GM12892 (cell line): Measurements from ENCODE around the gene NTN3.

Experiments used
- POLR2A ChIP-seq: IDR thresholded peaks from 2 replicates; pipeline ENCODE4 v1.6.1; 2011; ENCODE audit warnings: low read depth, low read length, control low read depth
- POLR2AphosphoS5 ChIP-seq: IDR thresholded peaks from 2 replicates; pipeline ENCODE4 v1.6.1; 2011; ENCODE audit warnings: low read depth, low read length, control low read depth
- TAF1 ChIP-seq: IDR thresholded peaks from 2 replicates; pipeline ENCODE4 v1.6.1; 2011; ENCODE audit warnings: low read depth, mild to moderate bottlenecking, control low read depth, low read length, borderline replicate concordance

GRCh38 chr16:2477327-2477726 lies 6.2 kb downstream of the NTN3 start:
- TF ChIP-seq POLR2A (no peak), TAF1 (no peak), POLR2AphosphoS5 (no peak)
